Measurements from ENCODE around the gene INTS12. TPM values are rescaled to one million over a fixed set of nuclear protein-coding genes. Genes with fewer than 3 reads are reported as not detected.

Gene INTS12
- total and polyA plus RNA-seq, 9 donors = 8.2 to 24.9 (median 13.4) TPM

DNA sequence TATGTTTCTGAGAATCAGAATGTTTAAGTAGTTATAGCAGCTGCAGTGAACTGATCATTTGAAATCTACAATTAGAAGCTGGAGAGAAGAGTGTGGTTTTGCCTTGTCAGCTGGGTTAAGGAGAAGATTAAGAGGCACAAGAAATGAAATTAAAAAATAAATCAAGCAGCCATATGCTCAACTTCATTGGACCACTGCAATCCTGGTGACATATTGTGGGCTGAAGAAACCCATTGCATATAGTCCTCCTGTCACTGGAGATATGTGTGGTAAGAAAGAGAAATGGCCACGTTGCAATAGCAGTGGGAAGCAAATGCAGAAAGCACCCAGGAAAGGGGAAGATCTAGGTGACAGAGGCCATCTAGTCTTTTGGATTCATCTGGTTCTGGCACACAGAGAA, 63.0 kb downstream of the INTS12 start:
- Histone ChIP-seq H3K9me3 (no peaks in the 10 kb centered on the region), H3K27me3 (no peaks in the 10 kb centered on the region), H3K36me3 (no peaks in the 10 kb centered on the region), H3K4me3 (no peak overlapping the region), H3K27ac (no peak overlapping the region), H3K4me1 (ENCODE audit: insufficient read depth) (no peaks in the 10 kb centered on the region)
- 65 to 76% (median 67%) methylated on average over 1 of the region's 1 CpG for WGBS, 3 donors
- DNase-seq = no peak
- intact Hi-C loops (cut with DNase I) = no loop called here
- TF ChIP-seq POLR2A (IDR thresholded peaks at IDR 0.05) (no peak), EP300 (IDR thresholded peaks at IDR 0.05) (no peak)
- TF ChIP-seq, protein P1, sequence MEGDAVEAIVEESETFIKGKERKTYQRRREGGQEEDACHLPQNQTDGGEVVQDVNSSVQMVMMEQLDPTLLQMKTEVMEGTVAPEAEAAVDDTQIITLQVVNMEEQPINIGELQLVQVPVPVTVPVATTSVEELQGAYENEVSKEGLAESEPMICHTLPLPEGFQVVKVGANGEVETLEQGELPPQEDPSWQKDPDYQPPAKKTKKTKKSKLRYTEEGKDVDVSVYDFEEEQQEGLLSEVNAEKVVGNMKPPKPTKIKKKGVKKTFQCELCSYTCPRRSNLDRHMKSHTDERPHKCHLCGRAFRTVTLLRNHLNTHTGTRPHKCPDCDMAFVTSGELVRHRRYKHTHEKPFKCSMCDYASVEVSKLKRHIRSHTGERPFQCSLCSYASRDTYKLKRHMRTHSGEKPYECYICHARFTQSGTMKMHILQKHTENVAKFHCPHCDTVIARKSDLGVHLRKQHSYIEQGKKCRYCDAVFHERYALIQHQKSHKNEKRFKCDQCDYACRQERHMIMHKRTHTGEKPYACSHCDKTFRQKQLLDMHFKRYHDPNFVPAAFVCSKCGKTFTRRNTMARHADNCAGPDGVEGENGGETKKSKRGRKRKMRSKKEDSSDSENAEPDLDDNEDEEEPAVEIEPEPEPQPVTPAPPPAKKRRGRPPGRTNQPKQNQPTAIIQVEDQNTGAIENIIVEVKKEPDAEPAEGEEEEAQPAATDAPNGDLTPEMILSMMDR (IDR thresholded peaks at IDR 0.05) = no peak

DNA sequence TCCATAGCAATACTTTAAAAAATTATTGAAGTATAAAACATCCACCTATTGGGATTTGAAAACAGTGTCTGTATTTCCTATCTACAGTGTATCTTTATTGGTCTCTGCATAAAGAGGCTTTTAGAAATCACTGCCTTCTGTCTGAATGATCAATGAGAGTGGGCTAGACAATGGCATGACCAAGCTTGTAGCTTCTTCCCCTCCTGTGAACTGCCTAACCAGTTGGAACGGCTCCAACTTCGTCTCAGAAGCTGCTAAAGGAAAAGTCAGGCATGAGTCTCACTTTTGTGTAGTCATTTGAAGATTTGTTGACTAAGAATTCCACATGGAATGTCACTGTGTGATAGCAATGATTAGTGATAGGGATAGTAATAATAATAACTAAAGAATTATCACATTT, 64.2 kb downstream of the INTS12 start:
- no peak for DNase-seq
- no peak overlapping the region for H3K4me3 ChIP-seq
- H3K27ac ChIP-seq = no peak overlapping the region
- WGBS, 3 donors = 60 to 77% (median 68%) methylated on average over 2 of the region's 2 CpGs
- H3K4me1 ChIP-seq (ENCODE audit: insufficient read depth) = no peaks in the 10 kb centered on the region
- intact Hi-C loops (cut with DNase I) = no loop called here
- H3K9me3 ChIP-seq = no peaks in the 10 kb centered on the region
- H3K36me3 ChIP-seq = no peaks in the 10 kb centered on the region
- no peak for TF ChIP-seq EP300 (IDR thresholded peaks at IDR 0.05)
- no peak for TF ChIP-seq POLR2A (IDR thresholded peaks at IDR 0.05)
- TF ChIP-seq, protein P1 (IDR thresholded peaks at IDR 0.05) = no peak
- H3K27me3 ChIP-seq = no peaks in the 10 kb centered on the region

DNA sequence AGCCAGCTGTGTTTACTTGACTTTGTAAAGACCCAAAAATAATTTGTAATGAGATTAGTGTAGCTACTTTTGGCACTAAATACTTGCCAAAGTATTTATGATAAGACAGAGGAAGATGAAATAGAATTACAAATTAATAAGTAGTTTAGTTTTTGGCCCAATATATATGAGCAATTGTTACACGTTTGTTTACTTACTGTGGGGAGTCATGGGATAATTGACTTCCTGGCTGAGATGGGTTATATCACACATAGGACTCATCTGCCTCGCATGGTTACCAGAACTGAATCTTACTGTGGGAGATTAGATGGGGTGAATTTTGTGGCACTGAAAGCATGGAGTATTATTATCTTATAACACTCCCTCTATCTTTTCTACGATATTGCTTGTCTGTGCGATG, 66.6 kb downstream of the INTS12 start:
- Histone ChIP-seq H3K36me3 (no peaks in the 10 kb centered on the region), H3K9me3 (no peaks in the 10 kb centered on the region), H3K27ac (no peak overlapping the region), H3K4me1 (ENCODE audit: insufficient read depth) (no peaks in the 10 kb centered on the region), H3K4me3 (no peak overlapping the region), H3K27me3 (no peaks in the 10 kb centered on the region)
- no peak for TF ChIP-seq POLR2A (IDR thresholded peaks at IDR 0.05)
- TF ChIP-seq, protein P1 (IDR thresholded peaks at IDR 0.05) = no peak
- TF ChIP-seq EP300 (IDR thresholded peaks at IDR 0.05) = no peak
- WGBS, 3 donors = 20 to 32% (median 28%) methylated on average over 4 of the region's 4 CpGs
- DNase-seq = no peak
- intact Hi-C loops (cut with DNase I) = no loop called here

DNA sequence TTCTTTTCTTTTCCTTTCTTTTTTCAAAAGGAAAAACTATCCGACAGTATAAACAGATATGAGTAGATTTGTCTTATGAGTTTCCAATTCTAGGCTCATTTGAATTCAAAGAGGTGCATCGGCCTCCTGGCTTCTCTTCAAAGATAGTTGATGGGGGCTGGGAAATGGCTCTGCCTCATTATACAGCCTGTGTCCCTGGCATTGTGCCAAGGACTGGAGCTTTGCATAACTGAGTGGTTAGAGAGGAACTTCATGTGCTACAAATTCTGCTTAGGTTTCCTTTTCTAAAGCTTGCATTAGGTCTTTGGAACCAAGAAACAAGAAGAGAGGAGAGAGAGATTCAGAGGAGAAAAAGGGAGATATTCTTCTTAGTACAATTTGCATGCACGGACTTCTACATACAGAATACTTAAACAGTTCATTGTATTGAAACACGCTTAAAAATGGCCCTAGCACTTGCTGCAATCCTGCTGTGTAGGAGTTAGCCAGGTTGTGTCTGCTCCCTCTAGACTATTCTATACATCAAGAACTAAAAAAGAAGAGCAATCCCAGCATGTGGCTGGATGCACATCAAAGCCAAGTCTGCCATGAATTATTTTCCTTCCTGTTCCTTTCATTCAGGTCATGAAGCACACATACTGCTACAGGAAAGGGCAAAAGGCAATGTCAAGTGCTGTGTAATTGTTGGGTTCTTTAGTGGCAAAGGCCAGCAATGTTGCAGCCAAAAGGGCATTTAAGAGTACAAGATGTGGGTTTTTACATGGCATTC, 70.9 kb downstream of the INTS12 start:
- DNase-seq = peak in 4 of 5 donors; percentile 13 to 41 (median 30)
- Histone ChIP-seq H3K36me3 (no peaks in the 10 kb centered on the region), H3K27me3 (no peaks in the 10 kb centered on the region), H3K27ac (no peak overlapping the region), H3K4me3 (no peak overlapping the region), H3K4me1 (ENCODE audit: insufficient read depth) (no peaks in the 10 kb centered on the region), H3K9me3 (no peaks in the 10 kb centered on the region)
- 44 to 53% (median 46%) methylated on average over 4 of the region's 4 CpGs for WGBS, 3 donors
- intact Hi-C loops (cut with DNase I) = no loop called here
- TF ChIP-seq, protein P1 (IDR thresholded peaks at IDR 0.05) = no peak
- TF ChIP-seq EP300 (IDR thresholded peaks at IDR 0.05) (no peak), POLR2A (IDR thresholded peaks at IDR 0.05) (no peak)
